Thoracic aorta (tissue), 2 donors: ENCODE results near the gene SPAG16. TPM values are rescaled to one million over a fixed set of nuclear protein-coding genes. Genes with fewer than 3 reads are reported as not detected.
"Not testable (repeated sequence)": the region's sequence is repeated elsewhere in the genome, so short reads cannot be mapped to it uniquely, and the experiment has no call there.

ENCODE experiments used
- ATAC-seq: fragments of 150-250 bp; one replicate; pipeline ENCODE4 v1.8.0; 2017; ENCODE audit warnings: low read depth; ENCODE audit not compliant: insufficient number of reproducible peaks, low FRiP score
- DNase-seq: peaks from one replicate; pipeline ENCODE4 v3.0.0-alpha.2; 2020; ENCODE audit warnings: low spot score
- H3K27ac ChIP-seq, 2 donors: fragments of 200-600 bp; sonication (generic); 1 replicate in 1 of 2; 2 replicates in 1 of 2; pipeline ENCODE4 v1.5.1; 2016; ENCODE audit warnings: mild to moderate bottlenecking in 2 of 2, moderate library complexity in 2 of 2
- H3K27me3 ChIP-seq: fragments of 200-600 bp; sonication (generic); replicated peaks from 2 replicates; pipeline ENCODE4 v1.6.0; 2016; ENCODE audit warnings: mild to moderate bottlenecking; ENCODE audit not compliant: insufficient read depth
- H3K36me3 ChIP-seq: fragments of 200-600 bp; sonication (generic); one replicate; pipeline ENCODE4 v1.5.1; 2016
- H3K4me1 ChIP-seq, 2 donors: fragments of 200-600 bp; sonication (generic); 1 replicate in 1 of 2; 2 replicates in 1 of 2; pipeline versions ENCODE4 v1.5.1 to v1.6.0; 2016; ENCODE audit warnings: low read depth in 2 of 2, mild to moderate bottlenecking in 1 of 2; ENCODE audit not compliant: control insufficient read depth in 1 of 2
- H3K4me3 ChIP-seq: fragments of 200-600 bp; sonication (generic); 2 replicates; pipeline ENCODE4 v1.5.1; 2016; ENCODE audit warnings: mild to moderate bottlenecking
- H3K9me3 ChIP-seq: fragments of 200-600 bp; sonication (generic); 2 replicates; pipeline ENCODE4 v1.5.1; 2016
- total RNA-seq, 2 donors: library from RNA; depleted of rRNA; stranded (reverse); fragments of >200 nt; gene quantifications; one replicate each; pipeline versions ENCODE4 v1.1.0 to v1.2.3, GENCODE V29; 2016
- TF ChIP-seq, protein P1 (sequence below): fragments of 200-600 bp; sonication (generic); IDR thresholded peaks from one replicate; pipeline ENCODE4 v1.5.1; 2019; ENCODE audit warnings: antibody characterized with exemption

Gene SPAG16
- total RNA-seq, 2 donors from 2014 or later, result 7.4 to 26.3 TPM

DNA sequence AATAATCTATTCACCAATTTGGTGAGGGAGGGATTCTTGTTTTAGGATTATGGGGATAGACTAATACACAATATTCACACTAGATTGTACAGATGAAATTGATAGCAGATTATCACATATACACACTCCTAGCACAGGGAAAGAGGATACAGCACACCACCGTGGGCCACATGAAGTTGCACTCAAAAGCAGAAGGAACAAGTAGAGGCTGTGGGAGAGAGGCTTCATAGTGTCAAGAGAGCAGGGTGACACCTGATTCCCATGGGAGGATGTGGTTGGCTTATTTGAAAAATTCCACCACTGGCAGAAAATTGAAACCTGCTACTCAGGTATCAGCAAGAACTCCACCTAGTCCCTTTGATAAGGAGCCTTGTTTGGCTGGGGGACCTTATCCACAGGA is 395.6 kb downstream of the SPAG16 start:
- TF ChIP-seq, protein P1, sequence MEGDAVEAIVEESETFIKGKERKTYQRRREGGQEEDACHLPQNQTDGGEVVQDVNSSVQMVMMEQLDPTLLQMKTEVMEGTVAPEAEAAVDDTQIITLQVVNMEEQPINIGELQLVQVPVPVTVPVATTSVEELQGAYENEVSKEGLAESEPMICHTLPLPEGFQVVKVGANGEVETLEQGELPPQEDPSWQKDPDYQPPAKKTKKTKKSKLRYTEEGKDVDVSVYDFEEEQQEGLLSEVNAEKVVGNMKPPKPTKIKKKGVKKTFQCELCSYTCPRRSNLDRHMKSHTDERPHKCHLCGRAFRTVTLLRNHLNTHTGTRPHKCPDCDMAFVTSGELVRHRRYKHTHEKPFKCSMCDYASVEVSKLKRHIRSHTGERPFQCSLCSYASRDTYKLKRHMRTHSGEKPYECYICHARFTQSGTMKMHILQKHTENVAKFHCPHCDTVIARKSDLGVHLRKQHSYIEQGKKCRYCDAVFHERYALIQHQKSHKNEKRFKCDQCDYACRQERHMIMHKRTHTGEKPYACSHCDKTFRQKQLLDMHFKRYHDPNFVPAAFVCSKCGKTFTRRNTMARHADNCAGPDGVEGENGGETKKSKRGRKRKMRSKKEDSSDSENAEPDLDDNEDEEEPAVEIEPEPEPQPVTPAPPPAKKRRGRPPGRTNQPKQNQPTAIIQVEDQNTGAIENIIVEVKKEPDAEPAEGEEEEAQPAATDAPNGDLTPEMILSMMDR, result no peak
- H3K9me3 ChIP-seq, result peaks cover 6% of the 10 kb centered on the region
- H3K4me3 ChIP-seq, result no peak overlapping the region
- no peaks in the 10 kb centered on the region for H3K36me3 ChIP-seq
- H3K27ac ChIP-seq, result no peak overlapping the region
- no peaks in the 10 kb centered on the region for H3K27me3 ChIP-seq
- ATAC-seq (no peak), DNase-seq (no peak)
- H3K4me1 ChIP-seq, result no peaks in the 10 kb centered on the region

DNA sequence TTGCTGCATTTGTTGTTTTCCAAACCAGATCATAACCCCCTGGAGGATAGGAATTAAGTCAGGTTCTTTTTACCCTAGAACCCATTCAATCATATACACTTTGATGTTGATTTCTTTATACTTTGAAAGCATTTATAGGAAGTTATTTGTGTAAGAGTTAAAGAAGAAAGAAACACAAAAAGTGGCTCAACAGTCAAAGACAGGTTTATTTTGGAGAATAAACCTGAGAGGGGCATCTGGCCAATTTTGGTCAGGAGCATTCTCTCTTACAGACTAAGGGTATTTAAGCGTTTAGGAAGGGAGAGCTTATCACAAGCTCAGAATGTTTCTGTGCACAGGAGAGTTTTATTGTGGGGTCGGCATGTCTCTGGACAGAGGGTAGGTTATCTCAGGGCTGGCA is 398.0 kb downstream of the SPAG16 start:
- H3K36me3 ChIP-seq, result no peaks in the 10 kb centered on the region

DNA sequence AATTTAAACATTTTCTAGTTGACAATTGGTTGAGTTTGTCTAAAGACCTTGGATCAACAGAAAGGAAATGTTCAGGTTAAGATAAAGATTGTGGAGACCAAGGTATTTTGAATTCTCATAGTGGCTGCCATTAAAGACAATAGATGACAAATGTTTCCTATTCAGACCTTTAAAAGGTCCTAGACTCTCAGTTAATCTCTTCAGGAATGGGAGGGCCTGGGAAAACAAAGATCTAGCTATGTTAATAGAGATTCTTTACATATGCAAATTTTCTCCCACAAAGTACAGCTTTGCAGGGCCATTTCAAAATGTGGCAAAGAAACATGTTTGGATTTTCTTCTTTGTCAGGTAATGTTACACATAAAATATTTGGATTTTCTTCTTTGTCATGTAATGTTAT is 403.9 kb downstream of the SPAG16 start:
- TF ChIP-seq, protein P1, result no peak
- Histone ChIP-seq H3K27ac (no peak overlapping the region), H3K36me3 (no peaks in the 10 kb centered on the region), H3K4me3 (no peak overlapping the region), H3K27me3 (no peaks in the 10 kb centered on the region), H3K4me1 (no peaks in the 10 kb centered on the region), H3K9me3 (no peaks in the 10 kb centered on the region)
- DNase-seq, result no peak
- no peak for ATAC-seq

More for the DNA sequence above, 398.0 kb downstream of the SPAG16 start:
- Histone ChIP-seq H3K27me3 (no peaks in the 10 kb centered on the region), H3K9me3 (peaks cover 6% of the 10 kb centered on the region), H3K4me3 (no peak overlapping the region), H3K27ac (no peak overlapping the region), H3K4me1 (no peaks in the 10 kb centered on the region)
- no peak for DNase-seq
- ATAC-seq, result no peak
- TF ChIP-seq, protein P1, result no peak

DNA sequence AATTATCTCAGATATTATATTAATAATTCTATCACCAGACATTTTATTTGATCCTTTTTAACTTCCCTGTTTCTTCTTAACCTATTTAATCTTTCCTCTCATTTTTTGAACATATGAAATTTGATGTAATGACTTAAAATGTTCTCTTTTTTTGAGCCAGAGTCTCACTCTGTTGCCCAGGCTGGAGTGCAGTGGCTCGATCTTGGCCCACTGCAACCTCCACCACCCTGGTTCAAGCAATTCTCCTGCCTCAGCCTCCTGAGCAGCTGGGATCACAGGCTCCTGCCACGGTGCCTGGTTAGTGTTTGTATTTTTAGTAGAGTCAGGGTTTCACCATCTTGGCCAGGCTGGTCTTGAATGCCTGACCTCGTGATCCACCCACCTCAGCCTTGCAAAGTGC is 404.6 kb downstream of the SPAG16 start:
- H3K9me3 ChIP-seq, DNase-seq, ATAC-seq, H3K27me3 ChIP-seq, H3K4me1 ChIP-seq, H3K36me3 ChIP-seq, H3K4me3 ChIP-seq, H3K27ac ChIP-seq: not testable (repeated sequence)

DNA sequence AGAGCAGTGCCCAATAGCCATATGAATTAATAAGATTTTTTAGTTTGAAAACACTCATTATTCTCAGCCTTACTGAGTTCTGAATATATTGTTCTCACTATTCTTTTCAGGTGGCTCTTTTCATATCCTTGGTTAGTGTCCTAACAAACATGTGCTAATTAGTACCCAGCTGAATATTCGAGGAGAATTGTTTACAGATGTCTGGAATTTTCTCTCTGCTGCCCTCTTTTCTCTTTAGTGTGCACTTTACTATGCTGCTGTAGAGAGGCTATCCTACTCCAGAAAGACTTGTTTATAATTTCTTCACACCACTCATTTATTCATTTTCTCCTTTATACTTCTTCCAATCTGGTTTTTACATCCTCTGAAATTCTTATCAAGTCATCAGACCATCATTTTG is 405.3 kb downstream of the SPAG16 start:
- H3K4me3 ChIP-seq, result no peak overlapping the region
- H3K27ac ChIP-seq, result no peak overlapping the region
- TF ChIP-seq, protein P1, result no peak
- no peaks in the 10 kb centered on the region for H3K27me3 ChIP-seq
- ATAC-seq, result no peak
- no peaks in the 10 kb centered on the region for H3K9me3 ChIP-seq
- H3K36me3 ChIP-seq, result no peaks in the 10 kb centered on the region
- H3K4me1 ChIP-seq, result no peaks in the 10 kb centered on the region
- DNase-seq, result no peak

DNA sequence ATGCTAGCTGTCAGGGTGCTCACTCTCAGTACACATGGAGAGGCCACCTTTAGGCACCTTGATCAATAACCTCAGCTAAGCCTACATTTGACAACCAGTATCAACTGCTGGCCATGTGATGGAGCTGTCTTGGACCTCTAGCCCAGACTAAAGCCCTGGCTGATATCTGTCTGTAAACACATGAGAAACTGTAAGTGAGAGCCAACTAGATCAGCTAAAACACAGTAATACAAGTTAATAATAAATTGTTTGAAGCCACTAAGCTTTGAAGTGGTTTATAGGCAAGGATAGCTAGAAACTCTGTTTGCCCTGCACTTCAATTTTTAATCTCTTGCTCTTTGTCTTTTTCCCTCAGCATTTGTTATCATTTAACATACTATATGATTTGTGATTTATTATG is 407.1 kb downstream of the SPAG16 start:
- TF ChIP-seq, protein P1, result no peak
- ATAC-seq, result no peak

More for the DNA sequence above, 407.1 kb downstream of the SPAG16 start:
- Histone ChIP-seq H3K27me3 (no peaks in the 10 kb centered on the region), H3K9me3 (no peaks in the 10 kb centered on the region), H3K27ac (no peak overlapping the region), H3K4me3 (no peak overlapping the region), H3K4me1 (no peaks in the 10 kb centered on the region), H3K36me3 (no peaks in the 10 kb centered on the region)
- DNase-seq, result no peak
